ENCODE measurements around the gene RDH13.
"Not testable (repeated sequence)": the region's sequence is repeated elsewhere in the genome, so short reads cannot be mapped to it uniquely, and the experiment has no call there.

Gene RDH13

GRCh38 chr19:55005684-55006488, 57.1 kb downstream of the RDH13 start:
- no peak for TF ChIP-seq JUND (IDR thresholded peaks at IDR 0.05; ENCODE audit: low read depth)
- in situ Hi-C loops (cut with HindIII; ENCODE audit: low pct_unique_long_range_greater_than_20kb, low sequenced_read_pairs), result no loop called here
- DNase-seq (ENCODE audit: low read depth in 1 of 2, low spot score in 1 of 2), result peak in 1 of 2 experiments; percentile 72

- no peak for TF ChIP-seq JUND (IDR thresholded peaks at IDR 0.05; ENCODE audit: low read depth)
- in situ Hi-C loops (cut with HindIII; ENCODE audit: low pct_unique_long_range_greater_than_20kb, low sequenced_read_pairs), result no loop called here
- DNase-seq (ENCODE audit: low read depth in 1 of 2, low spot score in 1 of 2), result no peak
Measured at GRCh38 chr19:55000761-55001160, 62.2 kb downstream of the RDH13 start.

GRCh38 chr19:54998751-54999239, 64.2 kb downstream of the RDH13 start:
- in situ Hi-C loops (cut with HindIII; ENCODE audit: low pct_unique_long_range_greater_than_20kb, low sequenced_read_pairs); DNase-seq (ENCODE audit: low read depth in 1 of 2, low spot score in 1 of 2): not testable (repeated sequence)

GRCh38 chr19:54995561-54995960, 67.4 kb downstream of the RDH13 start:
- in situ Hi-C loops (cut with HindIII; ENCODE audit: low pct_unique_long_range_greater_than_20kb, low sequenced_read_pairs), result no loop called here
- TF ChIP-seq JUND (IDR thresholded peaks at IDR 0.05; ENCODE audit: low read depth), result no peak
- DNase-seq (ENCODE audit: low read depth in 1 of 2, low spot score in 1 of 2), result no peak

Measured in T47D (cell line).